Prostate gland (tissue), 2 donors: ENCODE data around the gene ZNF587B.

Experiments used
- POLR2A ChIP-seq: fragments of 450-650 bp; IDR thresholded peaks from one replicate; pipeline ENCODE4 v1.6.1; 2016; ENCODE audit warnings: antibody characterized with exemption, mild to moderate bottlenecking
- TF ChIP-seq, protein P1 (sequence below), 4 experiments: fragments of 200-600 bp in 2 of 4; fragments of 450-650 bp in 2 of 4; sonication (generic) in 2 of 4; IDR thresholded peaks; 1 replicate in 3 of 4; 2 replicates in 1 of 4; pipeline ENCODE4 v1.5.1; 2016 to 2019; ENCODE audit warnings: antibody characterized with exemption in 4 of 4, mild to moderate bottlenecking in 2 of 4, moderate library complexity in 2 of 4

DNA sequence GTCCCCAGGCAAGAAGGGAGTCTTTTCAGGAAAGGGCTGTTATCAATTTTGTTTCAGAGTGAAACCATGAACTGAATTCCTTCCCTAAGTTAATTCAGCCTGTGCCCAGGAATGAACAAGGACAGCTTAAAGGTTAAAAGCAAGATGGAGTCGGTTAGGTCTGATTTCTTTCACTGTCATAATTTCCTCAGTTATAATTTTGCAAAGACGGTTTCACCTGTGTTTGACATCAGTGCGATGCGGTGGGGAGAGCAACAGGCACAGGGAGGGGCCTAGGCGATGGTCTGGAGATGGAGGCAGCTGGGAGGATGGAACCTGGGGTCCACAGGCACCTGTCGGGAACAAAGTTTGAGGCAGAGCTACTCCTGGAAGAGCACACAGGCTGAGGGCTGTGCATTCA lies 9.5 kb upstream of the ZNF587B start:
- TF ChIP-seq, protein P1, sequence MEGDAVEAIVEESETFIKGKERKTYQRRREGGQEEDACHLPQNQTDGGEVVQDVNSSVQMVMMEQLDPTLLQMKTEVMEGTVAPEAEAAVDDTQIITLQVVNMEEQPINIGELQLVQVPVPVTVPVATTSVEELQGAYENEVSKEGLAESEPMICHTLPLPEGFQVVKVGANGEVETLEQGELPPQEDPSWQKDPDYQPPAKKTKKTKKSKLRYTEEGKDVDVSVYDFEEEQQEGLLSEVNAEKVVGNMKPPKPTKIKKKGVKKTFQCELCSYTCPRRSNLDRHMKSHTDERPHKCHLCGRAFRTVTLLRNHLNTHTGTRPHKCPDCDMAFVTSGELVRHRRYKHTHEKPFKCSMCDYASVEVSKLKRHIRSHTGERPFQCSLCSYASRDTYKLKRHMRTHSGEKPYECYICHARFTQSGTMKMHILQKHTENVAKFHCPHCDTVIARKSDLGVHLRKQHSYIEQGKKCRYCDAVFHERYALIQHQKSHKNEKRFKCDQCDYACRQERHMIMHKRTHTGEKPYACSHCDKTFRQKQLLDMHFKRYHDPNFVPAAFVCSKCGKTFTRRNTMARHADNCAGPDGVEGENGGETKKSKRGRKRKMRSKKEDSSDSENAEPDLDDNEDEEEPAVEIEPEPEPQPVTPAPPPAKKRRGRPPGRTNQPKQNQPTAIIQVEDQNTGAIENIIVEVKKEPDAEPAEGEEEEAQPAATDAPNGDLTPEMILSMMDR (IDR thresholded peaks at IDR 0.05): no peak
- TF ChIP-seq POLR2A: no peak
